A549 treated with GW870086 at 1 μM for 4 hours (cell line): ENCODE data around the gene HAP1. TPM values are rescaled to one million over a fixed set of nuclear protein-coding genes. Genes with fewer than 3 reads are reported as not detected.

Source experiments
- total RNA-seq: library from RNA; stranded (reverse); fragments of 200-300 nt; extraction: Qiagen RNA extraction; gene quantifications from 5 replicates; pipeline ENCODE4 v1.2.3, GENCODE V29; 2022; ENCODE audit warnings: low read depth

The HAP1 gene, protein sequence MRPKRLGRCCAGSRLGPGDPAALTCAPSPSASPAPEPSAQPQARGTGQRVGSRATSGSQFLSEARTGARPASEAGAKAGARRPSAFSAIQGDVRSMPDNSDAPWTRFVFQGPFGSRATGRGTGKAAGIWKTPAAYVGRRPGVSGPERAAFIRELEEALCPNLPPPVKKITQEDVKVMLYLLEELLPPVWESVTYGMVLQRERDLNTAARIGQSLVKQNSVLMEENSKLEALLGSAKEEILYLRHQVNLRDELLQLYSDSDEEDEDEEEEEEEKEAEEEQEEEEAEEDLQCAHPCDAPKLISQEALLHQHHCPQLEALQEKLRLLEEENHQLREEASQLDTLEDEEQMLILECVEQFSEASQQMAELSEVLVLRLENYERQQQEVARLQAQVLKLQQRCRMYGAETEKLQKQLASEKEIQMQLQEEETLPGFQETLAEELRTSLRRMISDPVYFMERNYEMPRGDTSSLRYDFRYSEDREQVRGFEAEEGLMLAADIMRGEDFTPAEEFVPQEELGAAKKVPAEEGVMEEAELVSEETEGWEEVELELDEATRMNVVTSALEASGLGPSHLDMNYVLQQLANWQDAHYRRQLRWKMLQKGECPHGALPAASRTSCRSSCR
- total RNA-seq: 1.1 to 2.3 TPM (median 1.5 TPM) in 5 replicates

DNA sequence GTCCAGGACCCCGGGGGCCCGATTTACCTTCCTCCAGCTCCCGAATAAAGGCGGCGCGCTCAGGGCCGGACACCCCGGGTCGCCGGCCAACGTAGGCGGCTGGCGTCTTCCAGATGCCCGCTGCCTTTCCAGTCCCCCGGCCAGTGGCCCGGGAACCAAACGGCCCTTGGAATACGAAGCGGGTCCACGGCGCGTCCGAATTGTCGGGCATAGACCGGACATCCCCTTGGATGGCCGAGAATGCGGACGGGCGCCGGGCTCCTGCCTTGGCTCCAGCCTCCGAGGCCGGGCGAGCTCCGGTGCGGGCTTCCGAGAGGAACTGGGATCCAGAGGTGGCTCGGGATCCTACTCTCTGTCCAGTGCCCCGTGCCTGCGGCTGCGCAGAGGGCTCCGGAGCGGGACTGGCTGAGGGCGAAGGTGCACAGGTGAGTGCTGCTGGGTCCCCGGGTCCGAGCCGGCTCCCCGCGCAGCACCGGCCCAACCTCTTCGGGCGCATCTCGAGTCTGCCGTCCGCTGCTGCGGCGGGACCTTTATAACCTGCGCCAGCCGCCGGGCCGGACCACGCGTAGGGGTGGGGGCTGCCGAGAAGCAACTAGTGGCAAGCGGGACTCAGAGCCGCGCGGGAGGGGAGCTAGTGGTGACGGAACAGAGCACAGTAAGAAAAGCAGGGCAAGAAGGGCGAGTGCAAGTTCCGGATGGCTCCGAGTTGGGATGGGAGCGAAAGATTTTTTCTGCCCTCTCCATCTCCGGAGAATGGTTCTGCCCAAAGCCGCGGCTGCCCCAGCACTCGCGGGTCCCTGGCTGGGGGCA is at the start of gene HAP1:
Gene HAP1 (minus strand): TSS at position 505 of the 810 bp plus-strand sequence. CDS start 9 bp downstream, at position 496.

DNA sequence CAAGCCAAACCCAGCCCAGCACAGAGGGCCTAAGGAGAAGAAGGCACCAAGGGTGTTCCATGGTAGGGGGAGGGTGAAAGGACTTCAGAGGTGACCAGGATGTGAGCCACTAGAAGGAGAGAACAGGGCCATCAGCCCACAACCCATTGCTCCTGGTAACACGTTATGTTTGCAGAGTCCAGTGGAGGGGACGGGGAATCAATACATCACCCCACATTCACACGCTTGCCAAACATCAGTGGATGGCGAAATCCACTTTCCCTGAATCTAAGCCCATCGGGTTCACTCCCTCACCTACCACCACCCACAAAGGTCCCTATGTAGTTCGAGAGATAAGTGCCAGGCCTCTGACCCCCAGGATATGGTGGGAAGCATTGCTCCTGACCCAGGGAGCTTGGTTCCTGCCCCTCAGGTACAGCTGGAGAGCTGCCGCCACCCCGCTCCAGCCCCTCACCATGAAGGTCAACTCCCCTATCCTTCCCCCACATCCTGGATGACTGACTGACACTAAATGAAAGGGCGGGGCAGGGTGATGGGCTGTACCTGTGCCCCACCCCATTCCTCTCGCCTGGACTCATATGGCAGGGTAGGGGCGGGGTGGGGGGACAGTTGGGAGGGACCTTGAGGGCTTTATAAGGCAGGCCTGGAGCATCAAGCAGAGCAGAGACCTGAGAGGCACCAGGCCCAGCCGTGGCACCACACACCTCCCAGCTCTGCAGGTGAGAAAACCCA is 22.6 kb downstream of the HAP1 start, which contains the start of gene GAST:
Gene GAST (plus strand): TSS at position 663 of the 732 bp plus-strand sequence. CDS start 3,106 bp downstream, outside the sequence.

DNA sequence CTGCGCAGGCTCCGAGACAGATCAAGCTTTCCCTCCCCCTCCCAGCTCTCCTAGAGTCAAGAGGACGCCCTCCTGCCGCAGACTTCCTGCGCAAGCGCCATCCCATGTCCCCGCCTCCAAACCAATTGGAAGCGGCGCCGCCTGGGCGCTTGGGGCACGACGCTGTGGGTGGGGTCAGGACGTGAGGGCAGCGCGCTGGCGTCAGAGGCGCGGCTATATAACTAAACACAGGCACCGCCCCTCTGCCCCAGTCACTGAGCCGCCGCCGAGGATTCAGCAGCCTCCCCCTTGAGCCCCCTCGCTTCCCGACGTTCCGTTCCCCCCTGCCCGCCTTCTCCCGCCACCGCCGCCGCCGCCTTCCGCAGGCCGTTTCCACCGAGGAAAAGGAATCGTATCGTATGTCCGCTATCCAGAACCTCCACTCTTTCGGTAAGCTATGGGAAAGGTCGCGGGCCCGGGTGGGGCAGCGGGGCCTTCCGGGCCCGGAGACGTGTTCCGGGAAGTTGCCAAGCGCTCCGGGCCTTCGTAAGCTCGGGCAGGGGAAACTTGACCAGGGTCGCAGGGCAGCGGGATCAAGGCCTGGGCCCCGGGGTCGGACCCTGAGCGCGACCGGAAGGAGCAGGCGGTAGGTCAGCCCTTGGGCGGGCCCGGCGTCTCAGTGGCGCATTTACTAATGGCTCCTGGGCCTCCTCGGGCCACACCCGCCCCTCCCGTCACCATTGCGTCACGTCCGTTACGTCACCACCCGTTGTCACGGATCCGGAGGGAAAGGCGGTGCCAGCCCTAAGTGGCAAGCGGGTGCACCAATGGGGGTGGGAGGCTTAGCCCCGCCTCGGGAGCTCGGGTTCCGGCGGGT is 45.6 kb downstream of the HAP1 start, which contains the start of gene EIF1:
Gene EIF1 (plus strand): TSS at position 245 of the 856 bp plus-strand sequence. CDS start 154 bp downstream, at position 399.

Other genes with a start within 250 kb of the HAP1 start
- gene KRT36, start 244.7 kb downstream of the HAP1 start, total RNA-seq: 0.07 TPM in 1 of 5 replicates, not detected in the others
- 0.24 to 0.87 TPM (median 0.39 TPM) in 5 replicates for gene KRT13, start 229.0 kb downstream of the HAP1 start, total RNA-seq
- gene KRT15, start 215.8 kb downstream of the HAP1 start, total RNA-seq: 2.7 to 4.0 TPM (median 3.2 TPM) in 5 replicates
- gene KRT19, start 206.3 kb downstream of the HAP1 start, total RNA-seq: 42.9 to 67.6 TPM (median 53.1 TPM) in 5 replicates
- not detected in 5 replicates for gene KRT9, start 162.6 kb downstream of the HAP1 start, total RNA-seq
- gene KRT14, start 147.7 kb downstream of the HAP1 start, total RNA-seq: 0.07 to 0.13 TPM in 2 of 5 replicates, not detected in the others
- 0.64 to 1.8 TPM (median 1.3 TPM) in 5 replicates for gene KRT16, start 121.9 kb downstream of the HAP1 start, total RNA-seq
- 0.63 to 1.9 TPM (median 1.3 TPM) in 5 replicates for gene KRT17, start 110.1 kb downstream of the HAP1 start, total RNA-seq
- gene EIF1, start 45.8 kb downstream of the HAP1 start, total RNA-seq: 1,141 to 1,532 TPM (median 1,312 TPM) in 5 replicates
- gene GAST, start 22.3 kb downstream of the HAP1 start, total RNA-seq: 0.42 TPM in 1 of 5 replicates, not detected in the others
- 91.7 to 132 TPM (median 123 TPM) in 5 replicates for gene JUP, start 52.1 kb upstream of the HAP1 start, total RNA-seq
- 25.8 to 38.7 TPM (median 35.0 TPM) in 5 replicates for gene P3H4, start 77.3 kb upstream of the HAP1 start, total RNA-seq
- 86.7 to 109 TPM (median 106 TPM) in 5 replicates for gene FKBP10, start 78.4 kb upstream of the HAP1 start, total RNA-seq
- gene NT5C3B, start 101.6 kb upstream of the HAP1 start, total RNA-seq: 103 to 113 TPM (median 108 TPM) in 5 replicates
- gene KLHL10, start 103.2 kb upstream of the HAP1 start, total RNA-seq: not detected in 5 replicates
- 1.7 to 3.8 TPM (median 2.9 TPM) in 5 replicates for gene KLHL11, start 130.8 kb upstream of the HAP1 start, total RNA-seq
- gene ACLY, start 184.3 kb upstream of the HAP1 start, total RNA-seq: 247 to 312 TPM (median 289 TPM) in 5 replicates
- gene ODAD4, start 196.0 kb upstream of the HAP1 start, total RNA-seq: 0.98 to 1.6 TPM (median 1.3 TPM) in 5 replicates
- gene CNP, start 232.2 kb upstream of the HAP1 start, total RNA-seq: 55.5 to 71.2 TPM (median 67.9 TPM) in 5 replicates